ENCODE results near the gene PRKAR2B.

DNA sequence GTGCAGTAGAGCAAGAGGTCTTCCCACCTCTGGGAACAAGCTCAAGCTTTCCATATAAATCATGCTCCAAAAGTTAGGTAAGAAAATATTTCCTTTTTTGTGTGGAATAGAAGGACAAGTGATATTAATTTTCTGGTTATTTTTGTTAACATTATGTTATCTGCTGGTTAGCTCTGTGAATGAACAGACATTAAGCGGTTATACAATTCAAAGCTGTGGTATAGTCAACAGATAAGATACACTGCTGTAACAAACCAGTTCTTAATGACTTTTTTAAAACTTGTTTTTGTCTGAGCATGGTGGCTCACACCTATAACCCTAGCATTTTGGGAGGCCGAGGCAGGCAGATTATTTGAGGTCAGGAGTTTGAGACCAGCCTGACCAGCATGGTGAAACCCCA lies 43.0 kb upstream of the PRKAR2B start:
- TF ChIP-seq MXI1 (IDR thresholded peaks at IDR 0.05; ENCODE audit: low read depth, low read length) (no peak), RFX5 (IDR thresholded peaks at IDR 0.05; ENCODE audit: low read length) (no peak), TAF1 (IDR thresholded peaks at IDR 0.05; ENCODE audit: borderline replicate concordance, low read depth, low read length) (no peak), EP300 (IDR thresholded peaks at IDR 0.05; ENCODE audit: borderline replicate concordance in 1 of 2, low read depth in 1 of 2, low read length in 1 of 2) (no peak)
- TF ChIP-seq, protein P1, sequence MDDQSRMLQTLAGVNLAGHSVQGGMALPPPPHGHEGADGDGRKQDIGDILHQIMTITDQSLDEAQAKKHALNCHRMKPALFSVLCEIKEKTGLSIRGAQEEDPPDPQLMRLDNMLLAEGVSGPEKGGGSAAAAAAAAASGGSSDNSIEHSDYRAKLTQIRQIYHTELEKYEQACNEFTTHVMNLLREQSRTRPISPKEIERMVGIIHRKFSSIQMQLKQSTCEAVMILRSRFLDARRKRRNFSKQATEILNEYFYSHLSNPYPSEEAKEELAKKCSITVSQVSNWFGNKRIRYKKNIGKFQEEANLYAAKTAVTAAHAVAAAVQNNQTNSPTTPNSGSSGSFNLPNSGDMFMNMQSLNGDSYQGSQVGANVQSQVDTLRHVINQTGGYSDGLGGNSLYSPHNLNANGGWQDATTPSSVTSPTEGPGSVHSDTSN (IDR thresholded peaks at IDR 0.05), result no peak
- TF ChIP-seq, protein P2, sequence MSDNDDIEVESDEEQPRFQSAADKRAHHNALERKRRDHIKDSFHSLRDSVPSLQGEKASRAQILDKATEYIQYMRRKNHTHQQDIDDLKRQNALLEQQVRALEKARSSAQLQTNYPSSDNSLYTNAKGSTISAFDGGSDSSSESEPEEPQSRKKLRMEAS (IDR thresholded peaks at IDR 0.05; ENCODE audit: low read depth), result no peak

All from SK-N-SH (cell line).